Fibroblast of villous mesenchyme (primary cell): ENCODE measurements around the gene MAP2K5. TPM values are rescaled to one million over a fixed set of nuclear protein-coding genes. Genes with fewer than 3 reads are reported as not detected.

ENCODE experiments used
- DNase-seq: peaks from one replicate; pipeline ENCODE4 v3.0.0-alpha.2; 2010; ENCODE audit warnings: low read depth
- H3K4me3 ChIP-seq: 2 replicates; pipeline ENCODE4 v1.5.1; 2011; ENCODE audit warnings: low read depth, mild to moderate bottlenecking, low read length
- total RNA-seq: library from RNA; depleted of rRNA; stranded (reverse); fragments of >200 nt; gene quantifications from 2 replicates; pipeline ENCODE4 v1.2.3, GENCODE V29; 2012
- TF ChIP-seq, protein P1 (sequence below): IDR thresholded peaks from 2 replicates; pipeline ENCODE4 v1.5.1; 2012; ENCODE audit warnings: low read depth, mild to moderate bottlenecking, low read length; ENCODE audit not compliant: insufficient read depth

The MAP2K5 gene
- total RNA-seq, 1 donor, result 6.9 TPM

DNA sequence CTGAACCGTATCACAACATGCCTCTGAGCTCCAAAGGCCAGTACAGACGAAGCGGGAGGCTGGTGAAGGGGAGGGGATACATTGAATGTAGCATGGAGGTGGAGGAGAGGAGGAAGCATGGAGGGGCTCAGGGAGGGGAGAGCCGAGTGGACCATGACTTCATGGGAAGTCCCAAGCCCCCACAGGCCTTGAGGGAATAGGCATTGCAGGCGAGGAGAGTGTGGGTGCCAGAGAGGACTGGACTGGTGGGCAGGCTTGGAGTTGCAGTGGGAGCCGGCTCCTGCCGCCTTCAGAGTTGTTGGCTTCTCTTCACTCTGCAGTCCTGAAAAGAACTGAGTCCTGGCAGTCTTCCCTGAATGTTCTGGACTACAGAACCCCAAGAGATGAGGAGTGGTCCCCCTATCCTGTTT lies 300.6 kb downstream of the MAP2K5 start:
- DNase-seq, result no peak
- no peak overlapping the region for H3K4me3 ChIP-seq
- TF ChIP-seq, protein P1, sequence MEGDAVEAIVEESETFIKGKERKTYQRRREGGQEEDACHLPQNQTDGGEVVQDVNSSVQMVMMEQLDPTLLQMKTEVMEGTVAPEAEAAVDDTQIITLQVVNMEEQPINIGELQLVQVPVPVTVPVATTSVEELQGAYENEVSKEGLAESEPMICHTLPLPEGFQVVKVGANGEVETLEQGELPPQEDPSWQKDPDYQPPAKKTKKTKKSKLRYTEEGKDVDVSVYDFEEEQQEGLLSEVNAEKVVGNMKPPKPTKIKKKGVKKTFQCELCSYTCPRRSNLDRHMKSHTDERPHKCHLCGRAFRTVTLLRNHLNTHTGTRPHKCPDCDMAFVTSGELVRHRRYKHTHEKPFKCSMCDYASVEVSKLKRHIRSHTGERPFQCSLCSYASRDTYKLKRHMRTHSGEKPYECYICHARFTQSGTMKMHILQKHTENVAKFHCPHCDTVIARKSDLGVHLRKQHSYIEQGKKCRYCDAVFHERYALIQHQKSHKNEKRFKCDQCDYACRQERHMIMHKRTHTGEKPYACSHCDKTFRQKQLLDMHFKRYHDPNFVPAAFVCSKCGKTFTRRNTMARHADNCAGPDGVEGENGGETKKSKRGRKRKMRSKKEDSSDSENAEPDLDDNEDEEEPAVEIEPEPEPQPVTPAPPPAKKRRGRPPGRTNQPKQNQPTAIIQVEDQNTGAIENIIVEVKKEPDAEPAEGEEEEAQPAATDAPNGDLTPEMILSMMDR, result no peak

DNA sequence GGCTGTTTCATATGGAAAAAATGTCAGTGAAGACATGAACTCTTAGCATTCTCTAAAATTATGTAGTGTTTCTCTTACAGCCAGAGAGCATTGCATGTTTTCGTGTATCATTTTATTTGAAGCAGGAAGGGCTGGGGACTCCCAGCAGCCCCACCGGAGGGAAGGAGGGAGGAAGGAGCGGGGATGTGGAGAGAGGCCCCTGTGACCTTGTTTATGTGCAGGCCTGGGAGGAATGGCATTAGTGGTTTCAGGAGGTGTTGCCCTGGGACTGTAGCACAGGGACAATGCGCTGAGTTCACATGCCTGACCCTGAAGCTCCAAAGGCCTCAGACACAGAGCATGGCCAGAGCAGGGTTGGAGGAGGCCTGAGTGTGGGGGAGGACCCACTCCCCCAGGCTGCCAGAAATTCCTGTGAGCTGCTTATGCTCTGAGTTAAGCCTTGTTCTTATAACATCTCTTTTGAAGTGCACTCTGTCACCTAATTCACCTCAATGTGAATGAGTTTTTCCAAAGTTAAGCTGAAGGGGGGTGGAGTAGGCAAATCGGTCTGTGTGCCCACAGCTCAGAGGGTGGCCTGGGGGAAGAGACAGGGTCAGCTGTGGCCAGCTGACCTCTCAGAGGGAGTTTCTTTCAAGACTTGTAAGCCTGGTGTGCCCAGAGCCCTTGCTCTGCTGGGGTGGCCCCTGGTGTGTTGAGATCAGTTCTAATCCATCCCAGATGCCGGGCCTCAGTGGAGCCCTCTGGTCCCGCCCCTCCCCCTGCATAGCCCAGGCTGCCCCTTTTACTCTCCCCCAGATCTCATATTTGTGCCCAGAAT lies 301.3 kb downstream of the MAP2K5 start:
- peak; percentile 87 for DNase-seq
- H3K4me3 ChIP-seq, result no peak overlapping the region
- TF ChIP-seq, protein P1, result no peak

DNA sequence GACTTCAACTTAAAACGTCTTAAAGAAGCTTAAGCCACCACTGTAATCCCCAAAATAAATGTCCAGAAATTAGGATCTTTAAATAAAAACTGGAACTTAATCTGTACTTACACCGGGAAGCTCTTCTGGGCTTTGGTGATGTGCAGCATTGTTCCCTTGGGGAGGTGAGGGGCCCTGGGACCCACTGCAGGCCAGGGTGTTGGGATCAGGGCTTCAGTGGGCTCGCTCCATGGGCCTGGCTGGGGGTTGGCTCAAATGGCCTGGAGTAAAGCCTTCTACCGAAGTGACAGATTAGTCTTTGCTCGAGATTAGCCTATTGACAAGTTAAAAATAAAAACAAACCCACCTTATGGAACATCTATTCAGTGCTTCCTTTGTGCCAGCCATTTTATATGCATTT lies 303.5 kb downstream of the MAP2K5 start:
- DNase-seq, result no peak
- TF ChIP-seq, protein P1, result no peak

DNA sequence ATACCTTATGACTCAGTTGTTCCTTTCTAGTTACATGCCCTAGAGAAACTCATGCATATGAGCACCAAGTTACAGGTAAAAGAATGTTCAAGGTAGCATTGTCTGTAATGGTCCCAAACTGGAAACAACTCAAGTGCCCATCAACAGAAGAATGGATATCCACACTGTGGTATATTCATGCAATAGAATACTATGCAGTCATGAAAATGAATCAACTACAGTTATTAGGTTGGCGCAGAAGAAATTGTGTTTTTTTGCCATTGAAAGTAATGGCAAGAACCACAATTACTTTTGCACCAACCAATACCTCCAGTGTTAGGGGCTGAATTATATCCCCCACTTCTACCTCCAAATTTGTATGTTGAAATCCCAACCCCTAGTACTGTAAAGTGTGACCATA lies 307.0 kb downstream of the MAP2K5 start:
- no peak overlapping the region for H3K4me3 ChIP-seq
- no peak for DNase-seq
- TF ChIP-seq, protein P1, result no peak

More for the DNA sequence above, 303.5 kb downstream of the MAP2K5 start:
- no peak overlapping the region for H3K4me3 ChIP-seq

DNA sequence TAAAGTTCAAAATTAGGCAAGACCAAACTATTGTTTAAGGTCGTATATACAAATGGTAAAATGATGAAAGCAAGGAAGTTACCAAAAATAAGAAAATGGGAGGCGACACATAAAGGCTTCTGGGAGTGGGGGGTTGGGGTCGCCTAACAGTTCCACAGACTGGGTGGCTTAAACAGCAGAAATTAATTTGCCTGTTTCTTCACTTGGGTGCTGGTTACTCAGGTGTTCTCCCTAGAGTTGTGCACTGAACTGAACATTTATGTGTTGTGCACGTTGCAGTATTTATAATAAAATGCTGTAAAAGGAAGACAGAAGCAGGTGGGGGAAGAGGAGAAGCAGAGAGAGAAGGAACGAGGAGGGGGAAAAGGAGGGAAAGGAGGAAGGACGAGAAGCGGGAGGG lies 307.8 kb downstream of the MAP2K5 start:
- TF ChIP-seq, protein P1, result no peak
- H3K4me3 ChIP-seq, result no peak overlapping the region
- no peak for DNase-seq

DNA sequence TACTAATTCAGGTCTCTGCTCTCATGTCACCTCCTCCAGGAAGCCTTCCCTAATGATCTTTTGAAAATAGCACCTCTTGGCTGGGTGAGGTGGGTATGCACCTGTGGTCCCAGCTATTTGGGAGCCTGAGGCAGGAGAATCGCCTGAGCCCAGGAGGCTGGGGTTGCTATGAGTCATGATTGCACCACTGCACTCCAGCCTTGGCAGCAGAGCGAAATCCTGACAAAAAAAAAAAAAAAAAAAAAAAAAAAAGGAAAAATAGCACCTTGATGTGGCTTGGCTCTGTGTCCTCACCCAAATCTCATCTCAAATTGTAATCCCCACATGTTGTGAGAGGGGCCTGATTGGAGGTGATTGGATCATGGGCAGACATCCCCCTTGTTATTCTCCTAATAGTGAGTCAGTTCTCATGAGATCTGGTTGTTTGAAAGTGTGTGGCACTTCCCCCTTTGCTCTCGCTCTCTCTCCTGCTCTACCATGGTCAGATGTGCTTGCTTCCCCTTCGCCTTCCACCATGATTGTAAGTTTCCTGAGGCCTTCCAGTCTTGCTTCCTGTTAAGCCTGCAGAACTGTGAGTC lies 308.6 kb downstream of the MAP2K5 start:
- peak; percentile 34 for DNase-seq
- TF ChIP-seq, protein P1, result no peak
- H3K4me3 ChIP-seq, result no peak overlapping the region
